Astrocyte of the hippocampus (primary cell): ENCODE measurements around the gene PRMT7.

ENCODE experiments used
- DNase-seq: peaks from one replicate; pipeline ENCODE4 v3.0.0; 2011; ENCODE audit warnings: low read depth, low spot score

Gene PRMT7

GRCh38 chr16:68306633-68307032 is 4.2 kb upstream of the PRMT7 start:
- DNase-seq: no peak

- DNase-seq: no peak
Observed at GRCh38 chr16:68309799-68310198, 1.0 kb upstream of the PRMT7 start.

- no peak for DNase-seq
Observed at GRCh38 chr16:68310437-68310773, 414 bp upstream of the PRMT7 start.

GRCh38 chr16:68313116-68313515 is 2.3 kb downstream of the PRMT7 start:
- no peak for DNase-seq

- no peak for DNase-seq
Observed at GRCh38 chr16:68319185-68319908, 8.5 kb downstream of the PRMT7 start.

GRCh38 chr16:68324336-68324735 is 13.5 kb downstream of the PRMT7 start:
- DNase-seq: no peak

- no peak for DNase-seq
Observed at GRCh38 chr16:68324780-68325357, 14.1 kb downstream of the PRMT7 start.

GRCh38 chr16:68328151-68328859 is 17.5 kb downstream of the PRMT7 start:
- DNase-seq: peak; percentile 93

- DNase-seq: no peak
Observed at GRCh38 chr16:68328860-68329390, 18.1 kb downstream of the PRMT7 start.

- DNase-seq: peak; percentile 83
Observed at GRCh38 chr16:68331879-68332410, 21.1 kb downstream of the PRMT7 start.

GRCh38 chr16:68332411-68333121 is 21.7 kb downstream of the PRMT7 start:
- no peak for DNase-seq

GRCh38 chr16:68335175-68335574 is 24.4 kb downstream of the PRMT7 start:
- peak; percentile 42 for DNase-seq

GRCh38 chr16:68338326-68339119 is 27.7 kb downstream of the PRMT7 start:
- DNase-seq: no peak

GRCh38 chr16:68339214-68339613 is 28.4 kb downstream of the PRMT7 start:
- DNase-seq: no peak

GRCh38 chr16:68342620-68343019 is 31.8 kb downstream of the PRMT7 start:
- peak; percentile 77 for DNase-seq

GRCh38 chr16:68343137-68343536 is 32.3 kb downstream of the PRMT7 start:
- DNase-seq: no peak

GRCh38 chr16:68344252-68344651 is 33.4 kb downstream of the PRMT7 start:
- no peak for DNase-seq

- peak; percentile 60 for DNase-seq
Observed at GRCh38 chr16:68345351-68345810, 34.6 kb downstream of the PRMT7 start.

- no peak for DNase-seq
Observed at GRCh38 chr16:68345958-68346635, 35.3 kb downstream of the PRMT7 start.

GRCh38 chr16:68346892-68347480 is 36.2 kb downstream of the PRMT7 start:
- no peak for DNase-seq
